ENCODE data around the gene RAI1.

DNA sequence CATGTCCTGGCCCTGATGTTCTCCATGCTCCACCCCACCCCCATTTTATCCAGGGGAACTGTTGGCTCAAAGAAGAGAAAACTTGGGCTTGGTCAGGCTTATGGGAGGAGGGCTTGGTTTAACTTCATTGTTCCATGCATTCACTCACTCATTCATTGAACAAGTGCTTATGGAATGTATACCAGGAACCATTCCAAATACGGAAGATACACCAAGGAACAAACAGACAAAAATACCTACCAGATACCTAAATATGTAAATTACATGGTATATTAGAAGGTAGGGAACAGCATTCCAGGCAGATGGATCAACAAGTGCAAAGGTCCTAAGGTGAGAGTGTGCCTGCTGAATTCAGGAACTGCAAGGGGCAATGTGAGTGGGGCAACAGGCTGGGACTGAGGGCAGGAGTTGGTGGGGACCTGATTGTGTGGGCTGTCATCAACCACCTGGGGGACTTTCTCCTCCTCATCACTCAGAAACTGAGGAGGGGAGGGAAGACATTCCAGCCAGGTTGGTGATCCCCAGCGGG lies 39.9 kb downstream of the RAI1 start:
- TF ChIP-seq ZNF274 (IDR thresholded peaks at IDR 0.05; ENCODE audit: borderline replicate concordance, extremely low read depth, low read length), result no peak
- TF ChIP-seq, protein P1, sequence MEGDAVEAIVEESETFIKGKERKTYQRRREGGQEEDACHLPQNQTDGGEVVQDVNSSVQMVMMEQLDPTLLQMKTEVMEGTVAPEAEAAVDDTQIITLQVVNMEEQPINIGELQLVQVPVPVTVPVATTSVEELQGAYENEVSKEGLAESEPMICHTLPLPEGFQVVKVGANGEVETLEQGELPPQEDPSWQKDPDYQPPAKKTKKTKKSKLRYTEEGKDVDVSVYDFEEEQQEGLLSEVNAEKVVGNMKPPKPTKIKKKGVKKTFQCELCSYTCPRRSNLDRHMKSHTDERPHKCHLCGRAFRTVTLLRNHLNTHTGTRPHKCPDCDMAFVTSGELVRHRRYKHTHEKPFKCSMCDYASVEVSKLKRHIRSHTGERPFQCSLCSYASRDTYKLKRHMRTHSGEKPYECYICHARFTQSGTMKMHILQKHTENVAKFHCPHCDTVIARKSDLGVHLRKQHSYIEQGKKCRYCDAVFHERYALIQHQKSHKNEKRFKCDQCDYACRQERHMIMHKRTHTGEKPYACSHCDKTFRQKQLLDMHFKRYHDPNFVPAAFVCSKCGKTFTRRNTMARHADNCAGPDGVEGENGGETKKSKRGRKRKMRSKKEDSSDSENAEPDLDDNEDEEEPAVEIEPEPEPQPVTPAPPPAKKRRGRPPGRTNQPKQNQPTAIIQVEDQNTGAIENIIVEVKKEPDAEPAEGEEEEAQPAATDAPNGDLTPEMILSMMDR (IDR thresholded peaks at IDR 0.05; ENCODE audit: control extremely low read depth in 1 of 3, insufficient read depth in 1 of 3, low read depth in 1 of 3, low read length in 3 of 3), result no peak
- TF ChIP-seq, protein P2, sequence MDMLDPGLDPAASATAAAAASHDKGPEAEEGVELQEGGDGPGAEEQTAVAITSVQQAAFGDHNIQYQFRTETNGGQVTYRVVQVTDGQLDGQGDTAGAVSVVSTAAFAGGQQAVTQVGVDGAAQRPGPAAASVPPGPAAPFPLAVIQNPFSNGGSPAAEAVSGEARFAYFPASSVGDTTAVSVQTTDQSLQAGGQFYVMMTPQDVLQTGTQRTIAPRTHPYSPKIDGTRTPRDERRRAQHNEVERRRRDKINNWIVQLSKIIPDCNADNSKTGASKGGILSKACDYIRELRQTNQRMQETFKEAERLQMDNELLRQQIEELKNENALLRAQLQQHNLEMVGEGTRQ (IDR thresholded peaks at IDR 0.05; ENCODE audit: low read length), result no peak
- TF ChIP-seq EP300 (IDR thresholded peaks at IDR 0.05; ENCODE audit: borderline replicate concordance in 1 of 2, low read depth in 2 of 2, low read length in 2 of 2), result no peak

All from H1 (cell line).